GM12874 (cell line): ENCODE data around the gene MAG.

ENCODE experiments used
- CTCF ChIP-seq: IDR thresholded peaks from 2 replicates; pipeline ENCODE4 v1.5.1; 2011; ENCODE audit warnings: low read depth, mild to moderate bottlenecking, control low read depth, low read length, moderate library complexity; ENCODE audit not compliant: insufficient read depth

Gene MAG

GRCh38 chr19:35279985-35280821, 11.8 kb upstream of the MAG start:
- no peak for TF ChIP-seq CTCF

GRCh38 chr19:35281303-35281702, 10.7 kb upstream of the MAG start:
- no peak for TF ChIP-seq CTCF

GRCh38 chr19:35284153-35285094, 7.5 kb upstream of the MAG start:
- no peak for TF ChIP-seq CTCF

GRCh38 chr19:35285095-35285449, 6.9 kb upstream of the MAG start:
- TF ChIP-seq CTCF: no peak

- no peak for TF ChIP-seq CTCF
Measured at GRCh38 chr19:35287713-35288112, 4.2 kb upstream of the MAG start.

- no peak for TF ChIP-seq CTCF
Measured at GRCh38 chr19:35288331-35288730, 3.6 kb upstream of the MAG start.

GRCh38 chr19:35288906-35289305, 3.1 kb upstream of the MAG start:
- TF ChIP-seq CTCF: no peak
